Testis (tissue), 2 donors: ENCODE results near the gene DIAPH2.

Experiments used
- POLR2A ChIP-seq: fragments of 450-650 bp; IDR thresholded peaks from one replicate; pipeline ENCODE4 v1.6.1; 2017; ENCODE audit warnings: antibody characterized with exemption, mild to moderate bottlenecking, moderate library complexity
- TF ChIP-seq, protein P1 (sequence below), 3 experiments: fragments of 450-650 bp in 2 of 3; fragments of 200-600 bp in 1 of 3; sonication (generic) in 1 of 3; IDR thresholded peaks; one replicate each; pipeline ENCODE4 v1.5.1; 2016 to 2019; ENCODE audit warnings: antibody characterized with exemption in 3 of 3, mild to moderate bottlenecking in 2 of 3, moderate library complexity in 1 of 3

DNA sequence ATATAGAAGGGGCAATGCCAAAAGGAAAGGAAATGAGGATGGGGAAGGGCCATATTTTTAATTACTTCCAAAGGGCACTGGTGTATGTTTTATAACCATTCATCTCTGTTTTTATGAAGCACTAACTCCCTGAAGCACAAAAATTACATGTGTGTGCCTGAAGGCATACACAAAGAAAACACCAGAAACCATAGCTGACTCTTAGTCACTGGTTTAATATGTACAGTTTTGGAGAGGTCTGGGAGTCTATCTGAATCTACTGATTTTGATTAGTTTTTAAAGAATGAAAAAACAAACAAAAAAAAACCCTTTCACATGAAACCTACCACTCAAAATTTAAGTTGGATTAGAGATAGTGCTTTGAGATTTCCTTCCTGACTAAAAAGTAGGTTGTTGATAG, 637.8 kb downstream of the DIAPH2 start:
- TF ChIP-seq, protein P1, sequence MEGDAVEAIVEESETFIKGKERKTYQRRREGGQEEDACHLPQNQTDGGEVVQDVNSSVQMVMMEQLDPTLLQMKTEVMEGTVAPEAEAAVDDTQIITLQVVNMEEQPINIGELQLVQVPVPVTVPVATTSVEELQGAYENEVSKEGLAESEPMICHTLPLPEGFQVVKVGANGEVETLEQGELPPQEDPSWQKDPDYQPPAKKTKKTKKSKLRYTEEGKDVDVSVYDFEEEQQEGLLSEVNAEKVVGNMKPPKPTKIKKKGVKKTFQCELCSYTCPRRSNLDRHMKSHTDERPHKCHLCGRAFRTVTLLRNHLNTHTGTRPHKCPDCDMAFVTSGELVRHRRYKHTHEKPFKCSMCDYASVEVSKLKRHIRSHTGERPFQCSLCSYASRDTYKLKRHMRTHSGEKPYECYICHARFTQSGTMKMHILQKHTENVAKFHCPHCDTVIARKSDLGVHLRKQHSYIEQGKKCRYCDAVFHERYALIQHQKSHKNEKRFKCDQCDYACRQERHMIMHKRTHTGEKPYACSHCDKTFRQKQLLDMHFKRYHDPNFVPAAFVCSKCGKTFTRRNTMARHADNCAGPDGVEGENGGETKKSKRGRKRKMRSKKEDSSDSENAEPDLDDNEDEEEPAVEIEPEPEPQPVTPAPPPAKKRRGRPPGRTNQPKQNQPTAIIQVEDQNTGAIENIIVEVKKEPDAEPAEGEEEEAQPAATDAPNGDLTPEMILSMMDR (IDR thresholded peaks at IDR 0.05) = no peak
- TF ChIP-seq POLR2A = no peak
